ENCODE measurements around the gene SRGAP1. TPM values are rescaled to one million over a fixed set of nuclear protein-coding genes. Genes with fewer than 3 reads are reported as not detected.

Gene SRGAP1
- total and polyA plus RNA-seq, 2 of the 4 experiments (the other 2 are of a cell fraction): 10.0 to 10.2 TPM

- no peak overlapping the region; the same call in 1 of the 2 replicates for H4K91ac ChIP-seq (ENCODE audit: insufficient read depth, low read depth, low read length)
- peaks cover 5% of the 10 kb centered on the region for H3K9me1 ChIP-seq (ENCODE audit: insufficient read depth, low read length)
- 0 out of 2 replicates have a peak overlapping the region, but pooled peaks have one; percentile 49 for H2BK20ac ChIP-seq (ENCODE audit: low read depth, low read length)
- H3K9ac ChIP-seq (ENCODE audit: low read depth, low read length): no peak overlapping the region
- BruUV-seq (replicated peaks): no TSS peak
- TF ChIP-seq POLR2A (IDR thresholded peaks at IDR 0.05; ENCODE audit: low read depth, low read length) (no peak), NFE2L2 (IDR thresholded peaks at IDR 0.05; ENCODE audit: low read depth, low read length) (no peak), CHD1 (IDR thresholded peaks at IDR 0.05; ENCODE audit: low read depth, low read length) (no peak), RAD21 (IDR thresholded peaks at IDR 0.05; ENCODE audit: low read length) (no peak), RCOR1 (IDR thresholded peaks at IDR 0.05; ENCODE audit: insufficient replicate concordance, low read length) (no peak), BHLHE40 (IDR thresholded peaks at IDR 0.05; ENCODE audit: low read depth, low read length) (no peak), CEBPB (IDR thresholded peaks at IDR 0.05; ENCODE audit: low read depth, low read length) (no peak), SMC3 (IDR thresholded peaks at IDR 0.05; ENCODE audit: low read depth, low read length) (no peak), FOS (IDR thresholded peaks at IDR 0.05; ENCODE audit: low read depth, low read length) (no peak)
- TF ChIP-seq, protein P1, sequence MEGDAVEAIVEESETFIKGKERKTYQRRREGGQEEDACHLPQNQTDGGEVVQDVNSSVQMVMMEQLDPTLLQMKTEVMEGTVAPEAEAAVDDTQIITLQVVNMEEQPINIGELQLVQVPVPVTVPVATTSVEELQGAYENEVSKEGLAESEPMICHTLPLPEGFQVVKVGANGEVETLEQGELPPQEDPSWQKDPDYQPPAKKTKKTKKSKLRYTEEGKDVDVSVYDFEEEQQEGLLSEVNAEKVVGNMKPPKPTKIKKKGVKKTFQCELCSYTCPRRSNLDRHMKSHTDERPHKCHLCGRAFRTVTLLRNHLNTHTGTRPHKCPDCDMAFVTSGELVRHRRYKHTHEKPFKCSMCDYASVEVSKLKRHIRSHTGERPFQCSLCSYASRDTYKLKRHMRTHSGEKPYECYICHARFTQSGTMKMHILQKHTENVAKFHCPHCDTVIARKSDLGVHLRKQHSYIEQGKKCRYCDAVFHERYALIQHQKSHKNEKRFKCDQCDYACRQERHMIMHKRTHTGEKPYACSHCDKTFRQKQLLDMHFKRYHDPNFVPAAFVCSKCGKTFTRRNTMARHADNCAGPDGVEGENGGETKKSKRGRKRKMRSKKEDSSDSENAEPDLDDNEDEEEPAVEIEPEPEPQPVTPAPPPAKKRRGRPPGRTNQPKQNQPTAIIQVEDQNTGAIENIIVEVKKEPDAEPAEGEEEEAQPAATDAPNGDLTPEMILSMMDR (conservative IDR thresholded peaks at IDR 0.05; ENCODE audit: low read depth, low read length): no peak
- TF ChIP-seq, protein P2, sequence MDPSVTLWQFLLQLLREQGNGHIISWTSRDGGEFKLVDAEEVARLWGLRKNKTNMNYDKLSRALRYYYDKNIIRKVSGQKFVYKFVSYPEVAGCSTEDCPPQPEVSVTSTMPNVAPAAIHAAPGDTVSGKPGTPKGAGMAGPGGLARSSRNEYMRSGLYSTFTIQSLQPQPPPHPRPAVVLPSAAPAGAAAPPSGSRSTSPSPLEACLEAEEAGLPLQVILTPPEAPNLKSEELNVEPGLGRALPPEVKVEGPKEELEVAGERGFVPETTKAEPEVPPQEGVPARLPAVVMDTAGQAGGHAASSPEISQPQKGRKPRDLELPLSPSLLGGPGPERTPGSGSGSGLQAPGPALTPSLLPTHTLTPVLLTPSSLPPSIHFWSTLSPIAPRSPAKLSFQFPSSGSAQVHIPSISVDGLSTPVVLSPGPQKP (IDR thresholded peaks at IDR 0.05; ENCODE audit: borderline replicate concordance, low read depth, low read length): no peak
- TF ChIP-seq, protein P3, sequence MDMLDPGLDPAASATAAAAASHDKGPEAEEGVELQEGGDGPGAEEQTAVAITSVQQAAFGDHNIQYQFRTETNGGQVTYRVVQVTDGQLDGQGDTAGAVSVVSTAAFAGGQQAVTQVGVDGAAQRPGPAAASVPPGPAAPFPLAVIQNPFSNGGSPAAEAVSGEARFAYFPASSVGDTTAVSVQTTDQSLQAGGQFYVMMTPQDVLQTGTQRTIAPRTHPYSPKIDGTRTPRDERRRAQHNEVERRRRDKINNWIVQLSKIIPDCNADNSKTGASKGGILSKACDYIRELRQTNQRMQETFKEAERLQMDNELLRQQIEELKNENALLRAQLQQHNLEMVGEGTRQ (IDR thresholded peaks at IDR 0.05; ENCODE audit: low read depth, low read length): no peak
- no peaks in the 10 kb centered on the region for H4K20me1 ChIP-seq (ENCODE audit: insufficient read depth, low read length)
- H3K18ac ChIP-seq (ENCODE audit: low read depth, low read length): no peak overlapping the region
- H3K4me3 ChIP-seq (ENCODE audit: insufficient read depth, low read depth, low read length): no peak overlapping the region
- no peak overlapping the region; the same call in 1 of the 2 replicates for H2AK5ac ChIP-seq (ENCODE audit: low read depth, low read length)
- intact Hi-C loops (cut with micrococcal nuclease) (no loop called here), dilution Hi-C loops (cut with HindIII; ENCODE audit: low sequenced_read_pairs, unreplicated experiment) (no loop called here), in situ Hi-C loops (cut with MboI; ENCODE audit: low sequenced_read_pairs) (no loop called here)
- peaks cover 24% of the 10 kb centered on the region for H3K36me3 ChIP-seq (ENCODE audit: control insufficient read depth, insufficient read depth, low read length)
- H3K9me3 ChIP-seq (ENCODE audit: control insufficient read depth, insufficient read depth, low read length): no peaks in the 10 kb centered on the region
- ChIA-PET CTCF (no interaction called here), POLR2A (ENCODE audit: unreplicated experiment) (no interaction called here)
- ATAC-seq (ENCODE audit: low read depth): no peak
- H3K56ac ChIP-seq (ENCODE audit: extremely low read depth, insufficient read depth, low read length): no peak overlapping the region
- 0 out of 2 replicates have a peak overlapping the region, but pooled peaks have one; percentile 8 for H3K23ac ChIP-seq (ENCODE audit: low read depth, low read length)
- peaks cover 14 to 43% of the 10 kb centered on the region in 2 experiments; a peak in 3 of 4 replicates for H3K79me1 ChIP-seq (ENCODE audit: low read depth in 1 of 2, low read length in 2 of 2)
- H2AK9ac ChIP-seq (replicated peaks; ENCODE audit: low read depth, low read length, poor library complexity): no peak overlapping the region
- H4K8ac ChIP-seq (ENCODE audit: low read depth in 2 of 2, low read length in 2 of 2): no peak overlapping the region
- H2BK15ac ChIP-seq (ENCODE audit: low read depth, low read length): 0 out of 3 replicates have a peak overlapping the region, but pooled peaks have one; percentile 28
- no peak overlapping the region for H2BK5ac ChIP-seq (ENCODE audit: low read depth, low read length, poor library complexity, severe bottlenecking)
- no CpG with 5 or more reads among the region's 3 CpGs for WGBS, 2 experiments (ENCODE audit: extremely low coverage in 2 of 2, insufficient read length in 1 of 2)
- peak overlapping the region; percentile 6; the same call in 1 of the 2 replicates for H2BK120ac ChIP-seq (ENCODE audit: low read depth, low read length)
- DNase-seq: no peak
- no peak overlapping the region for H3K27ac ChIP-seq (ENCODE audit: insufficient read depth, low read length)
- H4K5ac ChIP-seq (ENCODE audit: low read depth, low read length): no peak overlapping the region
- no peak overlapping the region for H2AFZ ChIP-seq (replicated peaks; ENCODE audit: low read length, poor library complexity)
- H3K4me2 ChIP-seq (ENCODE audit: low read depth, low read length): no peak overlapping the region
- 0 out of 2 replicates have a peak overlapping the region, but pooled peaks have one; percentile 53 for H3K14ac ChIP-seq (replicated peaks; ENCODE audit: low read depth, low read length)
- H3K27me3 ChIP-seq (ENCODE audit: control insufficient read depth, insufficient read depth, low read length): no peaks in the 10 kb centered on the region
- peaks cover 11% of the 10 kb centered on the region; the same call in 1 of the 2 replicates for H3K4me1 ChIP-seq (ENCODE audit: control insufficient read depth, insufficient read depth, low read length)
- H3K4ac ChIP-seq (ENCODE audit: low read depth, low read length): no peak overlapping the region
Observed at GRCh38 chr12:64105026-64105425, 260.5 kb downstream of the SRGAP1 start.
